Parietal lobe (tissue), 1 donor: ENCODE measurements around the gene NAPG. TPM values are rescaled to one million over a fixed set of nuclear protein-coding genes. Genes with fewer than 3 reads are reported as not detected.

Source experiments
- total RNA-seq: library from RNA; depleted of rRNA; stranded (reverse); fragments of >200 nt; gene quantifications from one replicate; pipeline ENCODE4 v1.2.3, GENCODE V29; 2014

The NAPG gene
- total RNA-seq = 90.5 TPM

GRCh38 chr18:10525697-10526560 is at the start of gene NAPG:
NAPG (plus strand) TSS chr18:10526027; CDS start chr18:10526103, 76 bp downstream.

Other genes starting within 250 kb of the NAPG start
- gene APCDD1, start 71.4 kb upstream of the NAPG start, total RNA-seq = 18.8 TPM